ENCODE measurements around the gene IL25. TPM values are rescaled to one million over a fixed set of nuclear protein-coding genes. Genes with fewer than 3 reads are reported as not detected.
A peak's percentile ranks its signal among the peaks of the same experiment; 100 is the strongest.

The IL25 gene
- total and polyA plus RNA-seq, 2 of the 13 experiments (the other 11 are each of a cell fraction or from before 2014, with no cell fraction given), result not detected

- TF ChIP-seq ZNF687 (CRISPR knock-in tag; IDR thresholded peaks at IDR 0.05), result no peak
These were observed 26.5 kb downstream of the IL25 start (continued) for GRCh38 chr14:23399136-23399535.

DNA sequence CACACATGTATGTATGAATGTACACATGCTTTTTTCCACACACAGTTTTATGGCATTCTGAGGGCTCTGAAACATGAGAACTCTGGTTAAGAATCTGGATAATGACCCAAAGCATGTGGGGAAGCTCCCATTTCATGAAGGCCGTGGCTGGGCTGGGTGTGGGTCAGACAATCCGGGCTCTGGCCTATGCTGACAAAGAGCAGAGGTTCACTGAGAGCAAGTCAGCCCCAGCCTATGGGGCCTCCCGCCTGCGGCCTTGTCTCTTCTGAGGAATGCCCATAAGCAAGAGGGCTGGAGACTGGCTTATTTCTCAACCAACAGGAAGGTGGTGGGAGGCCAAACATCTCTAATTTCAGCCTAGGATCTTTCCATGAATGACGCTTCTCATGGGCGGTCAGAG, 27.0 kb downstream of the IL25 start:
- in situ Hi-C loops (cut with HindIII; ENCODE audit: extremely low pct_ligation_motif_present, low pct_unique_long_range_greater_than_20kb), result no loop called here
- no peak overlapping the region for H2AFZ ChIP-seq (ENCODE audit: low read length)
- no peak overlapping the region for H3K4me2 ChIP-seq (ENCODE audit: low read depth, low read length)
- H3K9me3 ChIP-seq (ENCODE audit: low read length), result no peaks in the 10 kb centered on the region
- WGBS (ENCODE audit: low lambda C conversion rate), result 17% methylated on average over 6 of the region's 6 CpGs
- CTCF ChIA-PET (ENCODE audit: low intra/inter-chr PET ratio, low total read pairs), result no interaction called here
- no peak overlapping the region for H3K9ac ChIP-seq (ENCODE audit: insufficient read depth, low read depth, low read length)
- no peaks in the 10 kb centered on the region for H4K20me1 ChIP-seq (ENCODE audit: insufficient read depth, low read length)
- peaks cover 32 to 78% of the 10 kb centered on the region in 2 experiments; a peak in 4 of 5 replicates for H3K27me3 ChIP-seq (ENCODE audit: control insufficient read depth in 1 of 2, insufficient read depth in 2 of 2, low read length in 2 of 2)
- POLR2A ChIA-PET, result no interaction called here
- no peaks in the 10 kb centered on the region for H3K36me3 ChIP-seq (replicated peaks in 1 of 2; ENCODE audit: control insufficient read depth in 1 of 2, insufficient read depth in 2 of 2, low read length in 2 of 2)
- intact Hi-C loops (cut with micrococcal nuclease; ENCODE audit: unreplicated experiment), result no loop called here
- ATAC-seq (peak; percentile 9; the same call in 1 of the 3 replicates), FAIRE-seq (no peak), DNase-seq (ENCODE audit: low spot score) (no peak)
- no peak for TF ChIP-seq FOXM1 (CRISPR knock-in tag; IDR thresholded peaks at IDR 0.05)
- TF ChIP-seq, protein P1, sequence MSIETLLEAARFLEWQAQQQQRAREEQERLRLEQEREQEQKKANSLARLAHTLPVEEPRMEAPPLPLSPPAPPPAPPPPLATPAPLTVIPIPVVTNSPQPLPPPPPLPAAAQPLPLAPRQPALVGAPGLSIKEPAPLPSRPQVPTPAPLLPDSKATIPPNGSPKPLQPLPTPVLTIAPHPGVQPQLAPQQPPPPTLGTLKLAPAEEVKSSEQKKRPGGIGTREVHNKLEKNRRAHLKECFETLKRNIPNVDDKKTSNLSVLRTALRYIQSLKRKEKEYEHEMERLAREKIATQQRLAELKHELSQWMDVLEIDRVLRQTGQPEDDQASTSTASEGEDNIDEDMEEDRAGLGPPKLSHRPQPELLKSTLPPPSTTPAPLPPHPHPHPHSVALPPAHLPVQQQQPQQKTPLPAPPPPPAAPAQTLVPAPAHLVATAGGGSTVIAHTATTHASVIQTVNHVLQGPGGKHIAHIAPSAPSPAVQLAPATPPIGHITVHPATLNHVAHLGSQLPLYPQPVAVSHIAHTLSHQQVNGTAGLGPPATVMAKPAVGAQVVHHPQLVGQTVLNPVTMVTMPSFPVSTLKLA (IDR thresholded peaks at IDR 0.05), result peak; percentile 84
- H3K79me2 ChIP-seq (ENCODE audit: insufficient read depth, low read length), result no peaks in the 10 kb centered on the region
- H3K27ac ChIP-seq (ENCODE audit: extremely low read length, insufficient read depth, low read length), result no peak overlapping the region
- no peak overlapping the region for H3K4me3 ChIP-seq (replicated peaks in 1 of 3; ENCODE audit: insufficient read depth in 1 of 3, low read depth in 2 of 3, low read length in 3 of 3)
- H3K4me1 ChIP-seq (ENCODE audit: insufficient read depth, low read length), result no peaks in the 10 kb centered on the region
- BruUV-seq (replicated peaks), result no TSS peak

Data from HepG2 (cell line).